A673 (cell line): ENCODE results near the gene LHFPL6.

Source experiments
- EZH2 ChIP-seq: fragments of 200-600 bp; sonication (generic); IDR thresholded peaks from 2 replicates; pipeline ENCODE4 v1.6.1; 2017; ENCODE audit warnings: borderline replicate concordance, low read depth, mild to moderate bottlenecking, mixed read lengths, antibody characterized with exemption, low read length; ENCODE audit not compliant: poor library complexity, severe bottlenecking
- TF ChIP-seq, protein P1 (sequence below): fragments of 300-800, 200-600 bp; sonication (generic); conservative IDR thresholded peaks from 2 replicates; pipeline ENCODE4 v1.5.1; 2017; ENCODE audit warnings: low read depth, mild to moderate bottlenecking, antibody characterized with exemption, low read length, moderate library complexity, mixed read lengths

DNA sequence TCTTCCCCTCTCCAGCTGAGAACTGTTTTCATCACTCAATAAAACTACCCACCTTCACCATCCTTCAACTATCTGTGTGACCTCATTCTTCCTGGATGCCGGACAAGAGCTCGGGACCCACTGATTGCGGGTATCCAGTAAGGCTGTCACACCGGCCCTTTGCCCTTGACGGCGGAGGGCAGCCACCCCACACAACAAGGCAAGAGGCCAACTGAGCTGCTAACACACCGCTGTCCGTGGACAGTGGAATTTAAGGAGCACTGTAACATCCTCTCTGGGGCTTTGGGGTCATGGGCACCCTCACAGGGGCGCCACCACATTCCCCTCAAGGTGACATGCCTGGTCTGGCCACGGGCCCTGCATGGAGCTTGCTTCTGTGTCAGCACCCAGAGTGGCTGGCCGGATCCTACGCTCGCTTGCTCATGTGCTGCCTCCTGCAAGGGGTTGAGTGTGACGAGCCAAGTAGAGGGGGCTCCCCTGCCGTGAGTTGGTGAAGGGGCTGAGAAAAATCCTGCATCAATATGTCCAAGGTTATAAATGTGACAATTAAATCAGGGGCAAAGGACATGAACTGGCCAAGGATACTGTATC lies 31.4 kb downstream of the LHFPL6 start:
- no peak for TF ChIP-seq EZH2
- TF ChIP-seq, protein P1, sequence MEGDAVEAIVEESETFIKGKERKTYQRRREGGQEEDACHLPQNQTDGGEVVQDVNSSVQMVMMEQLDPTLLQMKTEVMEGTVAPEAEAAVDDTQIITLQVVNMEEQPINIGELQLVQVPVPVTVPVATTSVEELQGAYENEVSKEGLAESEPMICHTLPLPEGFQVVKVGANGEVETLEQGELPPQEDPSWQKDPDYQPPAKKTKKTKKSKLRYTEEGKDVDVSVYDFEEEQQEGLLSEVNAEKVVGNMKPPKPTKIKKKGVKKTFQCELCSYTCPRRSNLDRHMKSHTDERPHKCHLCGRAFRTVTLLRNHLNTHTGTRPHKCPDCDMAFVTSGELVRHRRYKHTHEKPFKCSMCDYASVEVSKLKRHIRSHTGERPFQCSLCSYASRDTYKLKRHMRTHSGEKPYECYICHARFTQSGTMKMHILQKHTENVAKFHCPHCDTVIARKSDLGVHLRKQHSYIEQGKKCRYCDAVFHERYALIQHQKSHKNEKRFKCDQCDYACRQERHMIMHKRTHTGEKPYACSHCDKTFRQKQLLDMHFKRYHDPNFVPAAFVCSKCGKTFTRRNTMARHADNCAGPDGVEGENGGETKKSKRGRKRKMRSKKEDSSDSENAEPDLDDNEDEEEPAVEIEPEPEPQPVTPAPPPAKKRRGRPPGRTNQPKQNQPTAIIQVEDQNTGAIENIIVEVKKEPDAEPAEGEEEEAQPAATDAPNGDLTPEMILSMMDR, result no peak
